Kidney (tissue), 14 donors: ENCODE measurements around the gene RNF32. TPM values are rescaled to one million over a fixed set of nuclear protein-coding genes. Genes with fewer than 3 reads are reported as not detected.
A peak's percentile ranks its signal among the peaks of the same experiment; 100 is the strongest.

Experiments
- DNase-seq, 5 donors: peaks; one replicate each; pipeline ENCODE4 v3.0.0-alpha.2; 2013 to 2020
- FAIRE-seq: peaks from 2 replicates; lab custom pipeline; 2012; peaks lifted over from hg19 to GRCh38; lab: Jason Lieb, UNC
- H3K27ac ChIP-seq, 2 donors: one replicate each; pipeline ENCODE4 v1.7.0; 2013; ENCODE audit warnings: low read depth in 2 of 2, low read length in 2 of 2, inconsistent platforms in 1 of 2
- H3K27me3 ChIP-seq: one replicate; pipeline ENCODE4 v1.7.1; 2013; ENCODE audit warnings: low read length, inconsistent platforms; ENCODE audit not compliant: control insufficient read depth, insufficient read depth
- H3K36me3 ChIP-seq, 3 donors: one replicate each; pipeline versions ENCODE4 v1.7.0 to v1.7.1; 2013; ENCODE audit warnings: low read length in 3 of 3, control low read depth in 1 of 3, inconsistent platforms in 1 of 3; ENCODE audit not compliant: insufficient read depth in 3 of 3, control insufficient read depth in 2 of 3
- H3K4me1 ChIP-seq, 3 donors: one replicate each; pipeline versions ENCODE4 v1.7.0 to v1.7.1; 2013; ENCODE audit warnings: low read length in 3 of 3, inconsistent platforms in 1 of 3, low read depth in 1 of 3; ENCODE audit not compliant: control insufficient read depth in 2 of 3, insufficient read depth in 2 of 3
- H3K4me3 ChIP-seq, 3 donors: one replicate each; pipeline versions ENCODE4 v1.7.0 to v1.8.1; 2013; ENCODE audit warnings: low read length in 3 of 3, control low read depth in 1 of 3, inconsistent platforms in 1 of 3
- H3K9ac ChIP-seq, 3 donors: one replicate each; pipeline versions ENCODE4 v1.7.0 to v1.7.1; 2013; ENCODE audit warnings: low read length in 3 of 3, control low read depth in 1 of 3, inconsistent platforms in 1 of 3
- H3K9me3 ChIP-seq, 3 donors: one replicate each; pipeline versions ENCODE4 v1.7.0 to v1.7.1; 2013; ENCODE audit warnings: low read length in 3 of 3, control low read depth in 1 of 3, inconsistent platforms in 1 of 3; ENCODE audit not compliant: control insufficient read depth in 2 of 3, insufficient read depth in 1 of 3
- CTCF ChIP-seq: IDR thresholded peaks from 3 replicates; pipeline ENCODE4 v1.5.1; 2012; ENCODE audit warnings: mild to moderate bottlenecking, moderate library complexity, borderline replicate concordance; ENCODE audit not compliant: insufficient read depth; ENCODE audit errors: extremely low read depth
- intact Hi-C: fragments of 100-400 bp; cut with DNase I; formaldehyde crosslinking; loops from one replicate; pipeline ENCODE4 v1.11.1; 2022
- polyA plus RNA-seq: library from polyadenylated mRNA; stranded (reverse); fragments of 350-450 nt; fragmentation: Illumina TruSeq; extraction: RNeasy Lipid Tissue Mini Kit (QIAGEN cat#74804); gene quantifications from one replicate; pipeline ENCODE4 v1.2.3, GENCODE V29; 2014; ENCODE audit warnings: low read depth, low replicate concordance; ENCODE audit not compliant: insufficient read depth
- total RNA-seq: library from RNA; stranded (reverse); fragmentation: NEBNext Ultra II Directional; extraction: Animal tissue kit (Norgen Biotek cat#: 25700); gene quantifications from one replicate; pipeline ENCODE4 v1.2.1, GENCODE V29; 2021
- donor health status: control.
- donor health status: control.
- donor health status: control.
- donor health status: control.
- donor health status: control.
- donor health status: DM: yes; HTN: yes; CAD: no.
- donor health status: Normal renal cell carcinoma (clear cell type).

The RNF32 gene
- total and polyA plus RNA-seq, 2 donors from 2014 or later = 1.6 to 2.7 TPM

- Histone ChIP-seq H3K9ac (no peak overlapping the region), H3K4me3 (peak overlapping the region in 1 of 3 donors; percentile 51), H3K27ac (no peak overlapping the region), H3K27me3 (peaks cover 3% of the 10 kb centered on the region), H3K4me1 (peaks cover 0 to 26% (median 3%) of the 10 kb centered on the region in 3 donors), H3K36me3 (no peaks in the 10 kb centered on the region), H3K9me3 (no peaks in the 10 kb centered on the region)
- DNase-seq (peak in 2 of 5 donors; percentile 39 to 67), FAIRE-seq (no peak)
- TF ChIP-seq CTCF = no peak
- intact Hi-C loops = no loop called here
Measured at GRCh38 chr7:156616269-156617202, 24.0 kb upstream of the RNF32 start.

- no peaks in the 10 kb centered on the region for H3K9me3 ChIP-seq
- H3K9ac ChIP-seq = no peak overlapping the region
- no peak for TF ChIP-seq CTCF
- FAIRE-seq (no peak), DNase-seq (no peak)
- no peak overlapping the region for H3K27ac ChIP-seq
- H3K27me3 ChIP-seq = peaks cover 3% of the 10 kb centered on the region
- H3K36me3 ChIP-seq = no peaks in the 10 kb centered on the region
- H3K4me1 ChIP-seq = peaks cover 0 to 22% (median 3%) of the 10 kb centered on the region in 3 donors
- intact Hi-C loops = no loop called here
- peak overlapping the region in 1 of 3 donors; percentile 40 for H3K4me3 ChIP-seq
Measured at GRCh38 chr7:156617215-156617614, 23.4 kb upstream of the RNF32 start.

- DNase-seq (peak in 2 of 5 donors; percentile 30 to 62), FAIRE-seq (no peak)
- H3K9me3 ChIP-seq = no peaks in the 10 kb centered on the region
- intact Hi-C loops = no loop called here
- H3K4me3 ChIP-seq = no peak overlapping the region
- TF ChIP-seq CTCF = no peak
- H3K9ac ChIP-seq = no peak overlapping the region
- no peaks in the 10 kb centered on the region for H3K36me3 ChIP-seq
- H3K27ac ChIP-seq = no peak overlapping the region
- H3K27me3 ChIP-seq = peaks cover 3% of the 10 kb centered on the region
- peaks cover 0 to 22% (median 3%) of the 10 kb centered on the region in 3 donors for H3K4me1 ChIP-seq
Measured at GRCh38 chr7:156618078-156618779, 22.3 kb upstream of the RNF32 start.
